SU-DHL-6 (cell line): ENCODE measurements around the gene NUBPL.

Experiments
- CTCF ChIP-seq: fragments of 200-600 bp; sonication (generic); IDR thresholded peaks from one replicate; pipeline ENCODE4 v1.5.1; 2017; ENCODE audit warnings: antibody characterized with exemption, mild to moderate bottlenecking, low read length, moderate library complexity; ENCODE audit not compliant: insufficient read depth, poor library complexity, severe bottlenecking
- EZH2phosphoT487 ChIP-seq: fragments of 200-600 bp; sonication (generic), shearing (Covaris generic); conservative IDR thresholded peaks from 2 replicates; pipeline ENCODE4 v1.6.1; 2018; ENCODE audit warnings: mild to moderate bottlenecking, antibody characterized with exemption, low read length, moderate library complexity, mixed read lengths

- TF ChIP-seq CTCF (no peak), EZH2phosphoT487 (no peak)
Observed at GRCh38 chr14:31835049-31835448, 273.8 kb downstream of the NUBPL start.
